Hindlimb muscle (tissue), 1 donor: ENCODE measurements around the gene RXFP3. TPM values are rescaled to one million over a fixed set of nuclear protein-coding genes. Genes with fewer than 3 reads are reported as not detected.

Source experiments
- DNase-seq: peaks from one replicate; pipeline ENCODE4 v3.0.0-alpha.2; 2013
- polyA plus RNA-seq: library from polyadenylated mRNA; unstranded; fragments of 120-200 nt; gene quantifications from one replicate; pipeline ENCODE4 v1.2.1, GENCODE V29; 2013; ENCODE audit not compliant: insufficient read length

RXFP3 gene
- polyA plus RNA-seq, 1 donor, result not detected

DNA sequence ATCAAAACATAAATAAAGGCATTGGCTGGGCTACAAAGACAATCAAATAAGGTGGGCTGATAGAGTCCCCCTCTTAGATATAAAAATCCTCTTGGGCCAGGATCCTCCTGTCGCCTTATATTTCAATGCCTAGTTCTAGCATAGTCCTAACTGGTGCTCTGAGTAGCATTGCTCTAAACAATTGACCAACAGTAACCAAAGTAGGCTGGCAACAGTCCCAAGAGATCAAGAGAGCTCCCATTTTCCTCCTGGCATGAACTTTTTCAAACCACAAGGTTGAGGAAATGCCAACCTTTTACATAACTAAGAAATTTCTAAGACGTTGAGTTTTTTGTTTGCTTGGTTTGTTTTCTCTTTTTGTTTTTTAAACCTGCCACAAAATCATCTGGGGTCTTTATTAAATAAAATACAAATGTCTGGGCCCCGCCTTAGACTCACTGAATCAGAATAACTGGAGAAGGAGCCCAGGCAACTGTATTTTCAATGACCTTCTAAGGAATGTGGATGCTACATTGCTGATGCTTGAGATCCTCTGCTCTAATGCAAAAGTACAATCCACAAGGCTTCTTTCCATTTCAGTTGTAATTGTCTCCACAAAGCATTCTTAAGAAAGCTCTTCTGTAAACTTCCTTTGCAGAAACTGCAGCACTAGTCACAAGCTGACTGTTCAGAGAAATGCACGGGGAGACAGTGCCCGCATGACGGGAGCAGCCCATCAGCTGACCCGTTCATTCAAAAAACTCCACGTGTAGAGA lies 45.4 kb downstream of the RXFP3 start:
- DNase-seq, result no peak

DNA sequence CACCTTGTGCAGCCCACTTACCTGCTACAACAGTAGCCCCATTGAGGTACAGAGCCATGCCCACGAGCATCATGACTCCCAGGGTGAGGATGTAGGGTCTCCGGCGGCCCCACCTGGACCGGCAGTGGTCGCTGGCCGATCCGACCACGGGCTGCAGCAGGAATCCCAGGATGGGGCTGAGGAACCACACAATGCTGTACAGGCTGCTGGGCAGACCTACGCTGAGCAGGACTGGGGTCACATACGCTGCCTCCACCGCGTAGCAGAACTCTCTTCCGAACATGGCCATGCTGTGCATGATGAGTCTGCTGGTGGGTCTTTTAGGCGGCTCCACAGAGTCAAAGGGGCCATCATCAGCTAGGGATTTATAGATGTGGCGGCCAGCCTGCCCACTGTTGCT lies 48.0 kb downstream of the RXFP3 start:
- DNase-seq, result no peak

DNA sequence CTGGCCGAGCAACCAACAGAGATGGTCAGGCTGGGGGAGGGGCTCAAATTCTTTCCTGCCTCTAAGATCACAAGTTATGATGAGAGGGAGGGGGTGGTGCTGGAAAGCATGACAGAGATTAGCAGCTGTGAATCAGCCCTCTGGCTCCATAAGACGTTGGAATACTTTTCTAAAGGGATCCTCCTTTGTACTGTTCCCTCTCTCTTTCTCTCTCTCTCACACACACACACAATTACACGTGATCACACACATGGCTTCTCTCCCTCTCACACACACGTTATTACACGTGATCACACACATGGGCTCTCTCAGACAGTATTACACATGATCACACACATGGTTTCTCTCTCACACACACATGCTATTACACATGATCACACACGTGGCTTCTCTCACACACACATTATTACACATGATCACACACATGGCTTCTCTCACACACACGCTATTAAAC lies 48.5 kb downstream of the RXFP3 start, which contains the start of gene SLC45A2:
TSS of gene SLC45A2 (minus strand) at position 23 of the 454 bp plus-strand sequence. CDS start 110 bp downstream, outside the sequence.
- no peak for DNase-seq

DNA sequence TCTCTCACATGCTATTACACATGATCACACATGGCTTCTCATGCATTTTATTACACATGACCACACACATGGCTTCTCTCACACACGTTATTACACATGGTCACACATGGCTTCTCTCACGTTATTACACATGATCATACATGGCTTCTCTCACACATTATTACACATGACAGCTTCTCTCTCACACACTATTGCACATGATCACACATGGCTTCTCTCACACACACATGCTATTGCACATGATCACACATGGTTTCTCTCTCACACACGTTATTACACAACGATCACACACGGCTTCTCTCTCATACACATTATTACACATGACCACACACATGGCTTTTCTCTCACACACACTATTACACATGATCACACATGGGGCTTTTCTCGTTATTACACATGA lies 49.3 kb downstream of the RXFP3 start:
- DNase-seq, result no peak

Other genes starting within 250 kb of the RXFP3 start
- gene ADAMTS12, start 44.4 kb upstream of the RXFP3 start, polyA plus RNA-seq, result 18.2 TPM
- gene SLC45A2, start 48.3 kb downstream of the RXFP3 start, polyA plus RNA-seq, result 0.65 TPM
- 9.5 TPM for gene AMACR, start 71.7 kb downstream of the RXFP3 start, polyA plus RNA-seq
- 50.5 TPM for gene C1QTNF3, start 106.8 kb downstream of the RXFP3 start, polyA plus RNA-seq